ENCODE measurements around the gene ARL2. TPM values are rescaled to one million over a fixed set of nuclear protein-coding genes. Genes with fewer than 3 reads are reported as not detected.
A peak's percentile ranks its signal among the peaks of the same experiment; 100 is the strongest.
"Not testable (repeated sequence)": the region's sequence is repeated elsewhere in the genome, so short reads cannot be mapped to it uniquely, and the experiment has no call there.

The ARL2 gene
- total RNA-seq, 1 experiment from 2014 or later, result 203 TPM

- Histone ChIP-seq H3K79me1 (ENCODE audit: insufficient read depth, low read depth, low read length, poor library complexity, severe bottlenecking) (no peaks in the 10 kb centered on the region), H2BK20ac (ENCODE audit: low read depth, low read length, poor library complexity, severe bottlenecking) (no peak overlapping the region), H3K4me1 (ENCODE audit: insufficient read depth, low read length) (no peaks in the 10 kb centered on the region), H3K27me3 (ENCODE audit: insufficient read depth, low read length) (no peaks in the 10 kb centered on the region), H3K27ac (ENCODE audit: insufficient read length, low read depth, low read length) (no peak overlapping the region), H2AK5ac (ENCODE audit: insufficient read length, low read length) (no peak overlapping the region), H3K18ac (ENCODE audit: insufficient read length, low read depth, low read length) (no peak overlapping the region), H3K14ac (ENCODE audit: insufficient read depth, low read length) (no peak overlapping the region), H2BK120ac (ENCODE audit: low read depth, low read length, poor library complexity, severe bottlenecking) (no peak overlapping the region), H3K23ac (ENCODE audit: insufficient read length, low read depth, low read length) (no peak overlapping the region), H3K23me2 (ENCODE audit: insufficient read length, low read depth, low read length, poor library complexity, severe bottlenecking) (no peaks in the 10 kb centered on the region), H2BK12ac (ENCODE audit: insufficient read length, low read depth, low read length) (no peak overlapping the region), H3K9ac (ENCODE audit: extremely low read depth, insufficient read length, low read length) (no peak overlapping the region), H3K9me3 (ENCODE audit: control insufficient read depth, low read depth, low read length) (no peaks in the 10 kb centered on the region), H3K56ac (ENCODE audit: insufficient read length, low read depth, low read length) (no peak overlapping the region), H3K79me2 (ENCODE audit: insufficient read depth, low read length) (no peaks in the 10 kb centered on the region), H2BK5ac (ENCODE audit: insufficient read length, low read length) (no peak overlapping the region), H3K4ac (ENCODE audit: low read depth, low read length) (no peak overlapping the region), H2BK15ac (ENCODE audit: low read depth, low read length) (no peak overlapping the region), H3T11ph (ENCODE audit: low read length) (no peak overlapping the region), H4K8ac (replicated peaks; ENCODE audit: insufficient read length, low read depth, low read length) (no peak overlapping the region), H4K91ac (ENCODE audit: insufficient read length, low read depth, low read length) (no peak overlapping the region), H3K4me2 (ENCODE audit: insufficient read depth, insufficient read length, low read length) (no peak overlapping the region), H4K5ac (ENCODE audit: insufficient read length, low read depth, low read length) (no peak overlapping the region), H2AFZ (ENCODE audit: low read length) (no peak overlapping the region), H4K20me1 (ENCODE audit: control insufficient read depth, insufficient read depth, insufficient read length) (no peaks in the 10 kb centered on the region)
- Mint-ChIP-seq H3K27ac (no peak overlapping the region; a peak in 1 of 7 replicates), H3K36me3 (ENCODE audit: insufficient read depth in 1 of 3, low read depth in 3 of 3) (peaks cover 21 to 51% (median 46%) of the 10 kb centered on the region in 3 experiments), H3K4me1 (peaks cover 0 to 2% of the 10 kb centered on the region in 2 experiments; a peak in 2 of 4 replicates), H3K27me3 (ENCODE audit: low read depth) (peaks cover 1% of the 10 kb centered on the region; the same call in 1 of the 2 replicates), H3K9me3 (no peaks in the 10 kb centered on the region), H3K4me3 (no peak overlapping the region; a peak in 1 of 5 replicates)
- no CpG with 5 or more reads among the region's 11 CpGs for WGBS (ENCODE audit: extremely low coverage, insufficient read length, low lambda C conversion rate)
- no peak for DNase-seq
- TF ChIP-seq, protein P1, sequence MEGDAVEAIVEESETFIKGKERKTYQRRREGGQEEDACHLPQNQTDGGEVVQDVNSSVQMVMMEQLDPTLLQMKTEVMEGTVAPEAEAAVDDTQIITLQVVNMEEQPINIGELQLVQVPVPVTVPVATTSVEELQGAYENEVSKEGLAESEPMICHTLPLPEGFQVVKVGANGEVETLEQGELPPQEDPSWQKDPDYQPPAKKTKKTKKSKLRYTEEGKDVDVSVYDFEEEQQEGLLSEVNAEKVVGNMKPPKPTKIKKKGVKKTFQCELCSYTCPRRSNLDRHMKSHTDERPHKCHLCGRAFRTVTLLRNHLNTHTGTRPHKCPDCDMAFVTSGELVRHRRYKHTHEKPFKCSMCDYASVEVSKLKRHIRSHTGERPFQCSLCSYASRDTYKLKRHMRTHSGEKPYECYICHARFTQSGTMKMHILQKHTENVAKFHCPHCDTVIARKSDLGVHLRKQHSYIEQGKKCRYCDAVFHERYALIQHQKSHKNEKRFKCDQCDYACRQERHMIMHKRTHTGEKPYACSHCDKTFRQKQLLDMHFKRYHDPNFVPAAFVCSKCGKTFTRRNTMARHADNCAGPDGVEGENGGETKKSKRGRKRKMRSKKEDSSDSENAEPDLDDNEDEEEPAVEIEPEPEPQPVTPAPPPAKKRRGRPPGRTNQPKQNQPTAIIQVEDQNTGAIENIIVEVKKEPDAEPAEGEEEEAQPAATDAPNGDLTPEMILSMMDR (conservative IDR thresholded peaks at IDR 0.05), result no peak
Measured at GRCh38 chr11:65021509-65021908, 7.5 kb downstream of the ARL2 start.

- H3K56ac ChIP-seq (ENCODE audit: insufficient read length, low read depth, low read length); H2BK20ac ChIP-seq (ENCODE audit: low read depth, low read length, poor library complexity, severe bottlenecking); H4K20me1 ChIP-seq (ENCODE audit: control insufficient read depth, insufficient read depth, insufficient read length); H2BK15ac ChIP-seq (ENCODE audit: low read depth, low read length); H3K27me3 Mint-ChIP-seq (ENCODE audit: low read depth); H3K9me3 ChIP-seq (ENCODE audit: control insufficient read depth, low read depth, low read length); H3K23me2 ChIP-seq (ENCODE audit: insufficient read length, low read depth, low read length, poor library complexity, severe bottlenecking); H2AK5ac ChIP-seq (ENCODE audit: insufficient read length, low read length); H3K79me1 ChIP-seq (ENCODE audit: insufficient read depth, low read depth, low read length, poor library complexity, severe bottlenecking); H3K9me3 Mint-ChIP-seq; H3K27me3 ChIP-seq (ENCODE audit: insufficient read depth, low read length); H4K91ac ChIP-seq (ENCODE audit: insufficient read length, low read depth, low read length); H3K4me1 Mint-ChIP-seq; H3K4me3 Mint-ChIP-seq; H2AFZ ChIP-seq (ENCODE audit: low read length); H3K23ac ChIP-seq (ENCODE audit: insufficient read length, low read depth, low read length); H3K4me1 ChIP-seq (ENCODE audit: insufficient read depth, low read length); H3K4me2 ChIP-seq (ENCODE audit: insufficient read depth, insufficient read length, low read length); H4K8ac ChIP-seq (replicated peaks; ENCODE audit: insufficient read length, low read depth, low read length); H3K18ac ChIP-seq (ENCODE audit: insufficient read length, low read depth, low read length); H2BK5ac ChIP-seq (ENCODE audit: insufficient read length, low read length); H4K5ac ChIP-seq (ENCODE audit: insufficient read length, low read depth, low read length); H3K9ac ChIP-seq (ENCODE audit: extremely low read depth, insufficient read length, low read length); H2BK120ac ChIP-seq (ENCODE audit: low read depth, low read length, poor library complexity, severe bottlenecking); H3K27ac ChIP-seq (ENCODE audit: insufficient read length, low read depth, low read length); H2BK12ac ChIP-seq (ENCODE audit: insufficient read length, low read depth, low read length); DNase-seq; H3T11ph ChIP-seq (ENCODE audit: low read length); H3K79me2 ChIP-seq (ENCODE audit: insufficient read depth, low read length); H3K14ac ChIP-seq (ENCODE audit: insufficient read depth, low read length); H3K4ac ChIP-seq (ENCODE audit: low read depth, low read length): not testable (repeated sequence)
- Mint-ChIP-seq H3K27ac (peak overlapping the region in 1 of 3 experiments; percentile 23; a peak in 1 of 7 replicates), H3K36me3 (ENCODE audit: insufficient read depth in 1 of 3, low read depth in 3 of 3) (peaks cover 6 to 31% (median 28%) of the 10 kb centered on the region in 3 experiments; a peak in 6 of 7 replicates)
- no CpG with 5 or more reads among the region's 8 CpGs for WGBS (ENCODE audit: extremely low coverage, insufficient read length, low lambda C conversion rate)
Measured at GRCh38 chr11:65023502-65023901, 9.5 kb downstream of the ARL2 start.
